PC-9 (cell line): ENCODE measurements around the gene TTC38. TPM values are rescaled to one million over a fixed set of nuclear protein-coding genes. Genes with fewer than 3 reads are reported as not detected.

Experiments
- BruUV-seq: library from RNA; stranded (reverse); fragments of 400-500 nt; replicated peaks from 2 replicates; lab custom pipeline; 2021; lab: Mats Ljungman, UMichigan
- CTCF ChIA-PET: fragments of 300-600 bp; sonication (Branson Sonifier 250); formaldehyde crosslinking; loops from one replicate; lab custom pipeline; 2022; ENCODE audit warnings: antibody characterized with exemption; lab: Charles Lee
- POLR2A ChIA-PET: fragments of 300-600 bp; sonication (Branson Sonifier 250); formaldehyde crosslinking; loops from one replicate; lab custom pipeline; 2022; ENCODE audit warnings: antibody characterized with exemption; ENCODE audit not compliant: unreplicated experiment; lab: Charles Lee
- DNase-seq, 2 experiments: peaks; one replicate each; pipeline versions ENCODE4 v3.0.0 to v3.0.0-alpha.2; 2015 to 2022; ENCODE audit warnings: mixed read lengths in 1 of 2
- H2AFZ ChIP-seq: fragments of 200-600 bp; sonication (generic); 2 replicates; pipeline ENCODE4 v1.8.1; 2017; ENCODE audit warnings: antibody characterized with exemption
- H3F3A ChIP-seq: fragments of 200-600 bp; sonication (generic); 2 replicates; pipeline ENCODE4 v1.8.1; 2017; ENCODE audit warnings: antibody characterized with exemption, mild to moderate bottlenecking, low read depth; ENCODE audit not compliant: insufficient read depth
- H3K27ac ChIP-seq: fragments of 200-600 bp; sonication (generic); 2 replicates; pipeline ENCODE4 v1.6.1; 2016; ENCODE audit warnings: mixed run types
- H3K27me3 ChIP-seq: fragments of 200-600 bp; sonication (generic); 2 replicates; pipeline ENCODE4 v1.6.1; 2016; ENCODE audit warnings: low read depth, mixed run types; ENCODE audit not compliant: insufficient read depth
- H3K36me3 ChIP-seq: fragments of 200-600 bp; sonication (generic); 2 replicates; pipeline ENCODE4 v1.6.1; 2016; ENCODE audit warnings: low read depth, mixed run types
- H3K4me1 ChIP-seq: fragments of 200-600 bp; sonication (generic); replicated peaks from 2 replicates; pipeline ENCODE4 v1.6.1; 2016; ENCODE audit warnings: mixed run types; ENCODE audit not compliant: insufficient read depth
- H3K4me2 ChIP-seq: fragments of 200-600 bp; sonication (generic); 2 replicates; pipeline ENCODE4 v1.6.1; 2017; ENCODE audit warnings: mixed run types
- H3K4me3 ChIP-seq: fragments of 200-600 bp; sonication (generic); 2 replicates; pipeline ENCODE4 v1.6.1; 2016; ENCODE audit warnings: mixed run types
- H3K79me2 ChIP-seq: fragments of 200-600 bp; sonication (generic); 2 replicates; pipeline ENCODE4 v1.6.1; 2017; ENCODE audit warnings: low read depth, mixed run types
- H3K9me2 ChIP-seq: fragments of 200-600 bp; sonication (generic); 2 replicates; pipeline ENCODE4 v1.8.1; 2017; ENCODE audit warnings: mild to moderate bottlenecking; ENCODE audit not compliant: insufficient read depth
- H3K9me3 ChIP-seq: fragments of 200-600 bp; sonication (generic); 2 replicates; pipeline ENCODE4 v1.8.1; 2016; ENCODE audit warnings: low read depth; ENCODE audit not compliant: insufficient read depth
- H4K20me1 ChIP-seq: fragments of 200-600 bp; sonication (generic); 2 replicates; pipeline ENCODE4 v1.8.1; 2017; ENCODE audit not compliant: insufficient read depth
- EZH2 ChIP-seq: fragments of 200-600 bp; sonication (generic); IDR thresholded peaks from 2 replicates; pipeline ENCODE4 v1.8.0; 2017; ENCODE audit warnings: antibody characterized with exemption, low read depth
- intact Hi-C: fragments of 100-400 bp; cut with micrococcal nuclease; formaldehyde crosslinking; loops from one replicate; pipeline ENCODE4 v1.10.0; 2022; ENCODE audit not compliant: unreplicated experiment
- total RNA-seq: library from RNA; stranded (reverse); gene quantifications from 2 replicates; pipeline ENCODE4 v1.2.3, GENCODE V29; 2021
- TF ChIP-seq, protein P1 (sequence below): fragments of 200-600 bp; sonication (generic); conservative IDR thresholded peaks from 2 replicates; pipeline ENCODE4 v1.6.1; 2017; ENCODE audit warnings: mixed run types, antibody characterized with exemption, mild to moderate bottlenecking, moderate library complexity

Gene TTC38
- total RNA-seq, 1 experiment from 2014 or later, result 15.2 TPM

DNA sequence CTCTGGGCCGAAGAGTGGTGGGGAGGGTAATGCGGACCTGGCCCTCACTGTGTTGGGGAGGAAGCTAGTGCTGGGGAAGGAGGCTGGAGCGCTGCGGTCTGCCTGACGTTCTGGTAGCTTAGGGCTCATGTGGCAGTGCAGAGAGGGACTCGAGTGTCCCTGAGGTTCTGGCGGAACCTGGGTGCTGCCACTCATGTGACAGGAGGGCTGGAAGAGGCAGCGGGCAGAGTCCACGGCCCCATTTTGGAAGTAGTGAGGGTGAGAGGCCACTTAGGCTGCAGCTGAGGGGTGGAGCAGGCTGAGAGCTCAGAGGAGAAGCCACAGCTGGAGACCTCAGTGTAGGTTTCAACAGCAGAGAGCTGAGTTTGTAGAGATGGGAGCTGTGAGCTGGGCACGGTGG is 51.5 kb downstream of the TTC38 start:
- Histone ChIP-seq H3K4me3 (no peak overlapping the region), H2AFZ (no peak overlapping the region), H4K20me1 (no peaks in the 10 kb centered on the region), H3K9me2 (no peaks in the 10 kb centered on the region), H3K27ac (no peak overlapping the region), H3K4me1 (no peaks in the 10 kb centered on the region), H3K9me3 (no peaks in the 10 kb centered on the region), H3K4me2 (no peak overlapping the region), H3K79me2 (no peaks in the 10 kb centered on the region), H3K27me3 (no peaks in the 10 kb centered on the region), H3F3A (no peaks in the 10 kb centered on the region; the same call in 1 of the 2 replicates), H3K36me3 (peaks cover 8% of the 10 kb centered on the region; the same call in 1 of the 2 replicates)
- CTCF ChIA-PET, result no interaction called here
- intact Hi-C loops, result no loop called here
- DNase-seq, result no peak
- POLR2A ChIA-PET, result no interaction called here
- TF ChIP-seq, protein P1, sequence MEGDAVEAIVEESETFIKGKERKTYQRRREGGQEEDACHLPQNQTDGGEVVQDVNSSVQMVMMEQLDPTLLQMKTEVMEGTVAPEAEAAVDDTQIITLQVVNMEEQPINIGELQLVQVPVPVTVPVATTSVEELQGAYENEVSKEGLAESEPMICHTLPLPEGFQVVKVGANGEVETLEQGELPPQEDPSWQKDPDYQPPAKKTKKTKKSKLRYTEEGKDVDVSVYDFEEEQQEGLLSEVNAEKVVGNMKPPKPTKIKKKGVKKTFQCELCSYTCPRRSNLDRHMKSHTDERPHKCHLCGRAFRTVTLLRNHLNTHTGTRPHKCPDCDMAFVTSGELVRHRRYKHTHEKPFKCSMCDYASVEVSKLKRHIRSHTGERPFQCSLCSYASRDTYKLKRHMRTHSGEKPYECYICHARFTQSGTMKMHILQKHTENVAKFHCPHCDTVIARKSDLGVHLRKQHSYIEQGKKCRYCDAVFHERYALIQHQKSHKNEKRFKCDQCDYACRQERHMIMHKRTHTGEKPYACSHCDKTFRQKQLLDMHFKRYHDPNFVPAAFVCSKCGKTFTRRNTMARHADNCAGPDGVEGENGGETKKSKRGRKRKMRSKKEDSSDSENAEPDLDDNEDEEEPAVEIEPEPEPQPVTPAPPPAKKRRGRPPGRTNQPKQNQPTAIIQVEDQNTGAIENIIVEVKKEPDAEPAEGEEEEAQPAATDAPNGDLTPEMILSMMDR, result no peak
- no peak for TF ChIP-seq EZH2
- no TSS peak for BruUV-seq

DNA sequence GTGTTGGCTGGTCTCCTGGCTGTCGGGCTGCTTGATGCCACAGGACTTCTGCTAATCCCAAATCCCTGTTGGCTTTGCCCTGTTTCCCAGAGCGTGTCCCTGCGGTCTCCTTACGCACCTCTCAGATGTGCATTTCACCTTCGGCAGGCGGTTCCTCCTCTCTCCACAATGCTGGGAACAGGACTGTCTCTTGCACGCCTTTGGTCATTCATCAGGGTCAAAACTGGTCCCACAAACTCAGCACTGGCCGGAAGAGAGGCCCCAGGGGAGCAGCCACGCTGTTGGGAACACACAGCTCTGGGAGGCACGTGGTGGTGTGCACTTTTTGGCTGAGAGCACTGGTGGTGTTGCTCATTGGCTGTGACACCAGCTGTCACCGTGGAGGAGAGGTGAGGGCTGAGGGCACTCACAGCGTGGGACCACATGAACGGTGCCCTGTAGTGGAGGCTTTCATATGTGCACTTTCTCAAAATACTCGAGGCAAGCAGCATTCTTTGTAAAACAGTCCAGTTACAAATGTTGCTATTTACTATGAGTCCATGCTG is 52.4 kb downstream of the TTC38 start:
- Histone ChIP-seq H3K4me2 (no peak overlapping the region), H3K9me3 (no peaks in the 10 kb centered on the region), H3F3A (no peaks in the 10 kb centered on the region; the same call in 1 of the 2 replicates), H3K4me1 (no peaks in the 10 kb centered on the region), H3K79me2 (no peaks in the 10 kb centered on the region), H3K9me2 (no peaks in the 10 kb centered on the region), H3K4me3 (no peak overlapping the region), H4K20me1 (no peaks in the 10 kb centered on the region), H3K27me3 (no peaks in the 10 kb centered on the region), H3K36me3 (peaks cover 13% of the 10 kb centered on the region; the same call in 1 of the 2 replicates), H3K27ac (no peak overlapping the region), H2AFZ (no peak overlapping the region)
- DNase-seq, result no peak
- POLR2A ChIA-PET, result no interaction called here
- intact Hi-C loops, result no loop called here
- no peak for TF ChIP-seq EZH2
- TF ChIP-seq, protein P1, result no peak
- BruUV-seq, result no TSS peak
- CTCF ChIA-PET, result no interaction called here

DNA sequence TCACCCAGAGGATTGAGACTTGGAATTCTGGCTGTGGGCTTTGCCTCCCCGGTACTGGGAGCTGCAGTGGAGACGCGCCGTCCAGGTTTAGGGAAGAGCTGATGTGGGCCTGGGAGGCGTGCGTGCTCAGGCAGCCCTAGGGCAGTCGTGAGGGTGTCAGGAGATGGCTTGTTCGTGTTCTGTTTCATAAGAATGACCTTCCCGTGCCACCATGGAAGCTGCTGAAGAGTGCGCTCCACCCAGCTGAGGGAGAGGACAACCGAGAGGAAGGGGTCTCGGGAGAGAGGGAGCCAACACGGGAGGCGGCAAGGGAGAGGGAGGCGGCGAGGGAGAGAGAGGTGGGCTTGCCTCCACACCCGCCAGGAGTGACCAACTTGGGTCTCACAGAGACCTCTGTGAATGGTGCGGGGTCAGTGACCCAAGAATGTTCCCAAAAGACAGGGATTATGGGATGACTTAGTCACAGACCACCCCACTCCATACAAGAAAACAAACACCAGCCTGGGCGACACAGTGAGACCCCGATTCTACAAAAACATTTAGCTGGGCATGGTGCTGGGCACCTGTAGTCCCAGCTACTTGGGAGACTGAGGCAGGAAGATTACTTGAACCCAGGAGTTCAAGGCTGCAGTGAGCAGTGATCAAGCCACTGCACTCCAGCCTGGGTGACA is 53.0 kb downstream of the TTC38 start:
- Histone ChIP-seq H3K9me3 (no peaks in the 10 kb centered on the region), H3K4me2 (no peak overlapping the region), H4K20me1 (no peaks in the 10 kb centered on the region), H3K27ac (no peak overlapping the region), H3K4me3 (no peak overlapping the region), H3K79me2 (no peaks in the 10 kb centered on the region), H3K36me3 (peaks cover 19% of the 10 kb centered on the region; the same call in 1 of the 2 replicates), H2AFZ (no peak overlapping the region), H3K9me2 (no peaks in the 10 kb centered on the region), H3K27me3 (no peaks in the 10 kb centered on the region), H3K4me1 (no peaks in the 10 kb centered on the region), H3F3A (no peaks in the 10 kb centered on the region)
- POLR2A ChIA-PET, result no interaction called here
- CTCF ChIA-PET, result no interaction called here
- intact Hi-C loops, result no loop called here
- no TSS peak for BruUV-seq
- TF ChIP-seq EZH2, result no peak
- TF ChIP-seq, protein P1, result no peak
- DNase-seq, result no peak
